ENCODE measurements around the gene CORO2A. TPM values are rescaled to one million over a fixed set of nuclear protein-coding genes. Genes with fewer than 3 reads are reported as not detected.

CORO2A gene
- total RNA-seq, 1 experiment from 2014 or later: 15.8 TPM

GRCh38 chr9:98186236-98186635 lies 6.2 kb downstream of the CORO2A start:
- no peak overlapping the region for H3K27ac ChIP-seq (ENCODE audit: insufficient read length, low read depth, low read length)
- no peaks in the 10 kb centered on the region for H4K20me1 ChIP-seq (ENCODE audit: control insufficient read depth, insufficient read depth, insufficient read length)
- no peak overlapping the region for H2AFZ ChIP-seq (ENCODE audit: low read length)
- Mint-ChIP-seq H3K36me3 (ENCODE audit: insufficient read depth in 1 of 3, low read depth in 3 of 3) (no peaks in the 10 kb centered on the region), H3K9me3 (no peaks in the 10 kb centered on the region), H3K27me3 (ENCODE audit: low read depth) (peaks cover 2% of the 10 kb centered on the region; the same call in 1 of the 2 replicates), H3K4me1 (peaks cover 25 to 32% of the 10 kb centered on the region in 2 experiments), H3K4me3 (no peak overlapping the region), H3K27ac (no peak overlapping the region)
- no peak overlapping the region for H3K56ac ChIP-seq (ENCODE audit: insufficient read length, low read depth, low read length)
- TF ChIP-seq CTCF (conservative IDR thresholded peaks at IDR 0.05): no peak
- no peaks in the 10 kb centered on the region for H3K27me3 ChIP-seq (ENCODE audit: insufficient read depth, low read length)
- no peaks in the 10 kb centered on the region for H3K23me2 ChIP-seq (ENCODE audit: insufficient read length, low read depth, low read length, poor library complexity, severe bottlenecking)
- H4K91ac ChIP-seq (ENCODE audit: insufficient read length, low read depth, low read length): no peak overlapping the region
- H3T11ph ChIP-seq (ENCODE audit: low read length): no peak overlapping the region
- no peaks in the 10 kb centered on the region; the same call in 1 of the 2 replicates for H3K4me1 ChIP-seq (ENCODE audit: insufficient read depth, low read length)
- no peak overlapping the region for H2AK5ac ChIP-seq (ENCODE audit: insufficient read length, low read length)
- no peaks in the 10 kb centered on the region for H3K79me1 ChIP-seq (ENCODE audit: insufficient read depth, low read depth, low read length, poor library complexity, severe bottlenecking)
- H3K9ac ChIP-seq (ENCODE audit: extremely low read depth, insufficient read length, low read length): no peak overlapping the region
- no peak overlapping the region for H2BK15ac ChIP-seq (ENCODE audit: low read depth, low read length)
- H3K9me3 ChIP-seq (ENCODE audit: control insufficient read depth, low read depth, low read length): no peaks in the 10 kb centered on the region
- H2BK120ac ChIP-seq (ENCODE audit: low read depth, low read length, poor library complexity, severe bottlenecking): no peak overlapping the region
- no peak overlapping the region for H3K18ac ChIP-seq (ENCODE audit: insufficient read length, low read depth, low read length)
- no peak overlapping the region for H4K5ac ChIP-seq (ENCODE audit: insufficient read length, low read depth, low read length)
- H3K79me2 ChIP-seq (ENCODE audit: insufficient read depth, low read length): peaks cover 2% of the 10 kb centered on the region; the same call in 1 of the 2 replicates
- H3K4me2 ChIP-seq (ENCODE audit: insufficient read depth, insufficient read length, low read length): no peak overlapping the region
- no peak overlapping the region for H2BK5ac ChIP-seq (ENCODE audit: insufficient read length, low read length)
- H3K14ac ChIP-seq (ENCODE audit: insufficient read depth, low read length): no peak overlapping the region
- H2BK12ac ChIP-seq (ENCODE audit: insufficient read length, low read depth, low read length): no peak overlapping the region
- no CpG with 5 or more reads among the region's 1 CpG for WGBS (ENCODE audit: extremely low coverage, insufficient read length, low lambda C conversion rate)
- no peak overlapping the region for H3K23ac ChIP-seq (ENCODE audit: insufficient read length, low read depth, low read length)
- no peak for DNase-seq
- no peak overlapping the region for H3K4ac ChIP-seq (ENCODE audit: low read depth, low read length)
- no peak overlapping the region for H4K8ac ChIP-seq (replicated peaks; ENCODE audit: insufficient read length, low read depth, low read length)
- H2BK20ac ChIP-seq (ENCODE audit: low read depth, low read length, poor library complexity, severe bottlenecking): no peak overlapping the region
